PFSK-1 (cell line): Measurements from ENCODE around the gene MAFF.

ENCODE experiments used
- SIN3A ChIP-seq: IDR thresholded peaks from 2 replicates; pipeline ENCODE4 v1.6.1; 2012; ENCODE audit warnings: mild to moderate bottlenecking, low read length, moderate library complexity, borderline replicate concordance; ENCODE audit not compliant: insufficient read depth
- TAF1 ChIP-seq: IDR thresholded peaks from 2 replicates; pipeline ENCODE4 v1.6.1; 2012; ENCODE audit warnings: low read length, control low read depth, borderline replicate concordance; ENCODE audit not compliant: insufficient read depth

DNA sequence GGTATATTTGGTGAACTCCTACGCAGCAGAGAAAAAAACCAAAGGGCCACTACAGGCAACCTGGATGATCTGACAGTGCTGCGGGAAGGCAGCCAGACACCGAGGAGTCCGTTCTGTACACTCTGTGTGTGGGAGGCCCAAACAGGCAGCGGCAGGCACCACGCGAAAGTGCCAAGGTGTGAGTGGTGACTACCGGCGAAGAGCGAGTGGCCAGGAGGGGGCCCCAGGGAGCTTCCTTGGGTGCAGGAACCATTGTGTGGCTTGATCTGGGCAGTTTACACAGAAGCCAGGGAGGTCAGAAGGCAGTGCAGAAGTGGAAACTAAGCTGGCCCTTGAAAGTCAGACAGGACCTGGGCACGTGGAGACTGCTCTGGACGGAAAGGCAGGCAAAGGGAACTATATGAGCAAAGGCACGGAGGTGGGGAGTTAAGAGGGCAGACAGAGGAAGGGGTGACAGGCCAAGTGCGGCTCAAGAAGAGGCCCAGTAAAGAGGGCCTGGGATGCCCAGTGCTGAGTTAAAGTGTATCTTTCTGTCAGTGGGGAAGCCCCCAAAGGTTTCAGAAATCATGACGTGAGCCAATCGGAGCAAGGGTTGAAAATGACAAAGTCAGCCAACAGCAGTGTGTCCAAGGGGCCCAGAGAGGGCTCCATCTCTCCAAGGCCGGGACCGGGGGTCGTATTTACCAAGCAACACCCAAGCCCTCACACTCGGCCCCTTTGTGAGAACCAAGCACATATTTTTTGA is 60.4 kb downstream of the MAFF start:
- TF ChIP-seq TAF1 (no peak), SIN3A (no peak)
